Muscle layer of colon (tissue), 2 donors: ENCODE data around the gene UBE2J2.
A peak's percentile ranks its signal among the peaks of the same experiment; 100 is the strongest.

Experiments
- H3K27ac ChIP-seq: one replicate; pipeline ENCODE4 v1.7.0; 2013; ENCODE audit warnings: low read depth, mild to moderate bottlenecking, low read length, moderate library complexity
- H3K27me3 ChIP-seq, 2 donors: one replicate each; pipeline ENCODE4 v1.7.0; 2013; ENCODE audit warnings: low read length in 2 of 2, mild to moderate bottlenecking in 2 of 2; ENCODE audit not compliant: insufficient read depth in 2 of 2, control insufficient read depth in 1 of 2
- H3K36me3 ChIP-seq: one replicate; pipeline ENCODE4 v1.7.0; 2013; ENCODE audit warnings: mild to moderate bottlenecking, low read length; ENCODE audit not compliant: insufficient read depth
- H3K4me1 ChIP-seq: one replicate; pipeline ENCODE4 v1.7.0; 2013; ENCODE audit warnings: mild to moderate bottlenecking, low read length; ENCODE audit not compliant: insufficient read depth
- H3K4me3 ChIP-seq, 2 donors: one replicate each; pipeline ENCODE4 v1.7.0; 2013; ENCODE audit warnings: low read length in 2 of 2, low read depth in 1 of 2, mild to moderate bottlenecking in 1 of 2, moderate library complexity in 1 of 2
- H3K9ac ChIP-seq: one replicate; pipeline ENCODE4 v1.7.0; 2013; ENCODE audit warnings: low read length
- H3K9me3 ChIP-seq: one replicate; pipeline ENCODE4 v1.7.0; 2013; ENCODE audit warnings: mild to moderate bottlenecking, low read length
- donor health status: abdominal sarcoma.
- donor health status: Adenocarcinoma of cecum.

Gene UBE2J2

GRCh38 chr1:1307923-1308755 lies 34.5 kb upstream of the UBE2J2 start, which contains the start of the genes ACAP3 and PUSL1:
Gene ACAP3, minus strand, starts transcription at chr1:1307930. Its CDS starts 115 bp downstream, at chr1:1307815.
Gene PUSL1, plus strand, starts transcription at chr1:1308597. Its CDS starts 47 bp downstream, at chr1:1308644.
- H3K4me1 ChIP-seq, result peaks cover 26% of the 10 kb centered on the region
- no peaks in the 10 kb centered on the region for H3K9me3 ChIP-seq
- peak within 1 kb of the TSS; percentile 85 to 98 for H3K4me3 ChIP-seq
- peak within 1 kb of the TSS; percentile 4 for H3K9ac ChIP-seq
- no peaks in the 10 kb centered on the region for H3K27me3 ChIP-seq
- peak within 1 kb of the TSS; percentile 99 for H3K27ac ChIP-seq
- H3K36me3 ChIP-seq, result peaks cover 23% of the 10 kb centered on the region

GRCh38 chr1:1307261-1307922 lies 33.7 kb upstream of the UBE2J2 start:
- peaks cover 16% of the 10 kb centered on the region for H3K36me3 ChIP-seq
- H3K4me3 ChIP-seq, result peak overlapping the region; percentile 85 to 98
- H3K9ac ChIP-seq, result no peak overlapping the region
- H3K27me3 ChIP-seq, result no peaks in the 10 kb centered on the region
- H3K4me1 ChIP-seq, result peaks cover 26% of the 10 kb centered on the region
- H3K9me3 ChIP-seq, result no peaks in the 10 kb centered on the region
- peak overlapping the region; percentile 92 for H3K27ac ChIP-seq

- Histone ChIP-seq H3K36me3 (peaks cover 15% of the 10 kb centered on the region), H3K27ac (peak overlapping the region; percentile 92), H3K4me1 (peaks cover 26% of the 10 kb centered on the region), H3K4me3 (peak overlapping the region; percentile 85 to 98), H3K9me3 (no peaks in the 10 kb centered on the region), H3K9ac (peak overlapping the region; percentile 4), H3K27me3 (no peaks in the 10 kb centered on the region)
These were observed 33.1 kb upstream of the UBE2J2 start for GRCh38 chr1:1306661-1307260.

- Histone ChIP-seq H3K9ac (peak overlapping the region; percentile 4), H3K9me3 (no peaks in the 10 kb centered on the region), H3K4me1 (peaks cover 26% of the 10 kb centered on the region), H3K27me3 (no peaks in the 10 kb centered on the region), H3K4me3 (peak overlapping the region; percentile 40 to 85), H3K36me3 (peaks cover 9% of the 10 kb centered on the region), H3K27ac (peak overlapping the region; percentile 75)
These were observed 32.5 kb upstream of the UBE2J2 start for GRCh38 chr1:1306070-1306660.

GRCh38 chr1:1305300-1306069 lies 31.8 kb upstream of the UBE2J2 start:
- Histone ChIP-seq H3K9me3 (no peaks in the 10 kb centered on the region), H3K4me1 (peaks cover 26% of the 10 kb centered on the region), H3K4me3 (peak overlapping the region; percentile 40 to 85), H3K27ac (peak overlapping the region; percentile 75), H3K9ac (peak overlapping the region; percentile 22), H3K36me3 (peaks cover 6% of the 10 kb centered on the region), H3K27me3 (no peaks in the 10 kb centered on the region)

- peaks cover 23% of the 10 kb centered on the region for H3K4me1 ChIP-seq
- H3K27me3 ChIP-seq, result no peaks in the 10 kb centered on the region
- no peaks in the 10 kb centered on the region for H3K36me3 ChIP-seq
- no peaks in the 10 kb centered on the region for H3K9me3 ChIP-seq
- H3K4me3 ChIP-seq, result peak overlapping the region; percentile 47 to 85
- peak overlapping the region; percentile 75 for H3K27ac ChIP-seq
- peak overlapping the region; percentile 60 for H3K9ac ChIP-seq
These were observed 31.0 kb upstream of the UBE2J2 start for GRCh38 chr1:1304331-1305299.

GRCh38 chr1:1303736-1304135 lies 30.1 kb upstream of the UBE2J2 start:
- Histone ChIP-seq H3K27ac (peak overlapping the region; percentile 14), H3K4me3 (peak overlapping the region in 1 of 2 donors; percentile 85)

GRCh38 chr1:1302951-1303509 lies 29.4 kb upstream of the UBE2J2 start:
- no peaks in the 10 kb centered on the region for H3K36me3 ChIP-seq
- no peak overlapping the region for H3K9ac ChIP-seq
- H3K4me3 ChIP-seq, result no peak overlapping the region
- no peak overlapping the region for H3K27ac ChIP-seq
- peaks cover 22% of the 10 kb centered on the region for H3K4me1 ChIP-seq
- H3K27me3 ChIP-seq, result no peaks in the 10 kb centered on the region
- no peaks in the 10 kb centered on the region for H3K9me3 ChIP-seq

More at GRCh38 chr1:1303736-1304135, 30.1 kb upstream of the UBE2J2 start:
- no peak overlapping the region for H3K9ac ChIP-seq
- no peaks in the 10 kb centered on the region for H3K27me3 ChIP-seq
- H3K36me3 ChIP-seq, result no peaks in the 10 kb centered on the region
- peaks cover 22% of the 10 kb centered on the region for H3K4me1 ChIP-seq
- H3K9me3 ChIP-seq, result no peaks in the 10 kb centered on the region

- H3K9me3 ChIP-seq, result no peaks in the 10 kb centered on the region
- peaks cover 22% of the 10 kb centered on the region for H3K4me1 ChIP-seq
- no peaks in the 10 kb centered on the region for H3K27me3 ChIP-seq
- no peak overlapping the region for H3K9ac ChIP-seq
- H3K27ac ChIP-seq, result no peak overlapping the region
- H3K36me3 ChIP-seq, result no peaks in the 10 kb centered on the region
- H3K4me3 ChIP-seq, result no peak overlapping the region
These were observed 28.4 kb upstream of the UBE2J2 start for GRCh38 chr1:1302006-1302430.
